Panc1 (cell line): ENCODE measurements around the gene SIGLEC15. TPM values are rescaled to one million over a fixed set of nuclear protein-coding genes. Genes with fewer than 3 reads are reported as not detected.

Experiments
- ATAC-seq: fragments of 200-7000 bp; cut with Tn5 transposase; 2 replicates; pipeline ENCODE4 v1.9.1; 2020; ENCODE audit warnings: mild to moderate bottlenecking, moderate library complexity
- BruUV-seq: library from RNA; stranded (reverse); fragments of 400-500 nt; replicated peaks from 2 replicates; lab custom pipeline; 2021; lab: Mats Ljungman, UMichigan
- CTCF ChIA-PET: fragments of 300-600 bp; sonication (Branson Sonifier 250); formaldehyde crosslinking; loops from one replicate; lab custom pipeline; 2022; ENCODE audit warnings: antibody characterized with exemption; lab: Charles Lee
- POLR2A ChIA-PET: fragments of 300-600 bp; sonication (Branson Sonifier 250); formaldehyde crosslinking; loops from one replicate; lab custom pipeline; 2022; ENCODE audit warnings: antibody characterized with exemption; lab: Charles Lee
- DNase-seq: peaks from one replicate; pipeline ENCODE4 v3.0.0-alpha.2; 2010; ENCODE audit warnings: low read depth, low spot score
- H3K27ac ChIP-seq: 2 replicates; pipeline ENCODE4 v1.5.1; 2011; ENCODE audit warnings: mild to moderate bottlenecking, low read length, inconsistent platforms
- H3K27me3 ChIP-seq: fragments of 200-500 bp; sonication (Bioruptor generic); 2 replicates; pipeline ENCODE4 v1.6.0; 2014; ENCODE audit warnings: low read length, inconsistent platforms; ENCODE audit not compliant: control insufficient read depth, insufficient read depth
- H3K36me3 ChIP-seq: fragments of 200-500 bp; sonication (Bioruptor generic); 2 replicates; pipeline ENCODE4 v1.5.1; 2014; ENCODE audit warnings: inconsistent platforms, mild to moderate bottlenecking, low read length, moderate library complexity; ENCODE audit not compliant: control insufficient read depth, insufficient read depth
- H3K4me1 ChIP-seq: 2 replicates; pipeline ENCODE4 v1.5.1; 2011; ENCODE audit warnings: inconsistent platforms, mild to moderate bottlenecking, low read length, moderate library complexity; ENCODE audit not compliant: control insufficient read depth, insufficient read depth
- H3K4me3 ChIP-seq, 2 experiments: 2 replicates each; pipeline ENCODE4 v1.5.1; 2011 to 2012; ENCODE audit warnings: low read depth in 2 of 2, low read length in 2 of 2, mild to moderate bottlenecking in 2 of 2, inconsistent platforms in 1 of 2, moderate library complexity in 1 of 2
- H3K9me3 ChIP-seq: fragments of 200-500 bp; sonication (Bioruptor generic); 2 replicates; pipeline ENCODE4 v1.5.1; 2014; ENCODE audit warnings: low read depth, mild to moderate bottlenecking, inconsistent platforms, low read length, moderate library complexity; ENCODE audit not compliant: control insufficient read depth, insufficient read depth
- POLR2AphosphoS5 ChIP-seq: IDR thresholded peaks from 2 replicates; pipeline ENCODE4 v1.6.1; 2012; ENCODE audit warnings: mild to moderate bottlenecking, low read depth, low read length, moderate library complexity
- REST ChIP-seq, 2 experiments: IDR thresholded peaks; 2 replicates each; pipeline ENCODE4 v1.6.1; 2011 to 2012; ENCODE audit warnings: low read depth in 2 of 2, control low read depth in 1 of 2, low read length in 1 of 2, mild to moderate bottlenecking in 1 of 2, moderate library complexity in 1 of 2; ENCODE audit not compliant: insufficient read depth in 1 of 2
- SIN3A ChIP-seq: IDR thresholded peaks from 2 replicates; pipeline ENCODE4 v1.6.1; 2012; ENCODE audit warnings: low read depth, mild to moderate bottlenecking, low read length, moderate library complexity, borderline replicate concordance; ENCODE audit not compliant: insufficient read depth
- TCF7L2 ChIP-seq: IDR thresholded peaks from 2 replicates; pipeline ENCODE4 v1.6.1; 2011; ENCODE audit warnings: mild to moderate bottlenecking, low read depth, low read length, inconsistent platforms
- in situ Hi-C: cut with HindIII; loops from 2 replicates; pipeline ENCODE4 v1.10.0; 2016; ENCODE audit warnings: low sequenced_read_pairs, low pct_unique_long_range_greater_than_20kb
- intact Hi-C: fragments of 100-400 bp; cut with micrococcal nuclease; formaldehyde crosslinking; loops from one replicate; pipeline ENCODE4 v1.10.0; 2022; ENCODE audit not compliant: unreplicated experiment
- total RNA-seq: library from RNA; stranded (reverse); gene quantifications from one replicate; pipeline ENCODE4 v1.2.1, GENCODE V29; 2021; ENCODE audit not compliant: unreplicated experiment
- TF ChIP-seq, protein P1 (sequence below): fragments of 450-650 bp; IDR thresholded peaks from 2 replicates; pipeline ENCODE4 v1.5.1; 2017; ENCODE audit warnings: mild to moderate bottlenecking

Gene SIGLEC15
- total RNA-seq, 1 experiment from 2014 or later = 0.23 TPM

DNA sequence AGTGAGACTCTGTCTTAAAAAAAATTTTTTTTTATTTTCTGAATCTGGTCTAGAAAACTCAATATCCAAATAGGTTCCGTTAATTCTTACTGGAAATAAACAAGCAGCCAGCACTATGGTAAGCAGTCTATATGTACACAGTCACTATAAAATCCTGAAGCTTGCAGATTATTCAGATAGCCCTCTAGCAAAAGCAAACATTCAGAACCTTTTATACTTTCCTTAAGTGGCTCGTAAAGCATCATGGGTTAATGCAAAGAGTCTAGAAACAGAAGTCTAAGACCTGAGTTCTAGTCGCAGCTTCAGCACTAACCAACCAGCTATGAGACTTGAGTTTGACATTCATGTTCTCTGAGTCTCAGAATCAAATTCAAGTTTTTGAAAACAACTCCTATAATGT, 51.9 kb downstream of the SIGLEC15 start:
- H3K36me3 ChIP-seq = no peaks in the 10 kb centered on the region
- in situ Hi-C loops = no loop called here

DNA sequence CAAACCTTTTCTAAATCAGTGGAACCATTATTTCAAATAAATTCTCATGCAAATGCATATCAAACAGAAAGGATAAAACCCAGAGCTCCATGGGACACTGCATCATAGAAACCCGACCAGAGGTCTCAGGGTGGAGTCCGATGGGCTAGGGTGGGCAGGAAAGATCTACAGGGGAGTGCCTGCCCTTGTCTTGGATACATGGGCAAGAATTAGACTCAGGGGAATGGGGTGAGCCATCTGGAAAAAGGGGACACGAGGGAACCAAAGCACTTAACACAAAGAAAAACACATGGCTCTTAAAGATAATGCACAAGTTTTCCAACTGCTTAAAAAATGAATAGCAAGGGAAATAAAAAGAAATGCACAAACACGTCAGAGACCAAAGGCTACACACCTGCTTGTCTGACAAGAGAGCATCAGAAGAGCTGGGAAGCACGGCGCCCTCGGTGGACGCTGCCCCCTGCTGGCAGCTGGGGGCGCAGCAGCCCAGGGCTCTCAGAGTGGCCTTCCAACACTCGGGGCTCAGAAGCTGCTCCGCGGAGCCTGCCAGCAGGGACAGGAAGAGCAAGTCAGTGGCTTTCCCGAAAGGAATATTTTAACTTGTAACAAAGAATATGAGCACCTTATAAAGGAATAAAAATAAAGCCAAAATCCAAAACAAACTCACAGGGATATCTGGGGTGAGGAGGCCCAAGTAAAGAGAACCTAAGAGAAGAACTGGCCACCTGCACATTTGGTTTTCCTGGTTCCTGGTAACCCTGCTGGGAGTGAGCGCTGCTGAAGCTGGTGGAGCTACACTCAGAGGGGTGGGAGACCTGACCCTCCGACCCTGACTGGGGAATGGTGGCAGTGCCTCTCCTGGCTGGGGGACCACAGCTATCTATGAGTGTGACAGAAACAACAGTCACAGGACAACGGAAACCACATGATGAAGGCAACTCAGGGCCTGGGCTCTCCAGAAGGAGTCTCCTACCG, 54.5 kb downstream of the SIGLEC15 start:
- H3K4me1 ChIP-seq = no peaks in the 10 kb centered on the region
- no peak overlapping the region for H3K27ac ChIP-seq
- no peaks in the 10 kb centered on the region for H3K9me3 ChIP-seq
- TF ChIP-seq, protein P1, sequence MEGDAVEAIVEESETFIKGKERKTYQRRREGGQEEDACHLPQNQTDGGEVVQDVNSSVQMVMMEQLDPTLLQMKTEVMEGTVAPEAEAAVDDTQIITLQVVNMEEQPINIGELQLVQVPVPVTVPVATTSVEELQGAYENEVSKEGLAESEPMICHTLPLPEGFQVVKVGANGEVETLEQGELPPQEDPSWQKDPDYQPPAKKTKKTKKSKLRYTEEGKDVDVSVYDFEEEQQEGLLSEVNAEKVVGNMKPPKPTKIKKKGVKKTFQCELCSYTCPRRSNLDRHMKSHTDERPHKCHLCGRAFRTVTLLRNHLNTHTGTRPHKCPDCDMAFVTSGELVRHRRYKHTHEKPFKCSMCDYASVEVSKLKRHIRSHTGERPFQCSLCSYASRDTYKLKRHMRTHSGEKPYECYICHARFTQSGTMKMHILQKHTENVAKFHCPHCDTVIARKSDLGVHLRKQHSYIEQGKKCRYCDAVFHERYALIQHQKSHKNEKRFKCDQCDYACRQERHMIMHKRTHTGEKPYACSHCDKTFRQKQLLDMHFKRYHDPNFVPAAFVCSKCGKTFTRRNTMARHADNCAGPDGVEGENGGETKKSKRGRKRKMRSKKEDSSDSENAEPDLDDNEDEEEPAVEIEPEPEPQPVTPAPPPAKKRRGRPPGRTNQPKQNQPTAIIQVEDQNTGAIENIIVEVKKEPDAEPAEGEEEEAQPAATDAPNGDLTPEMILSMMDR = peak; percentile 89
- TF ChIP-seq SIN3A = no peak
- in situ Hi-C loops = no loop called here
- no peaks in the 10 kb centered on the region for H3K27me3 ChIP-seq
- no peak overlapping the region for H3K4me3 ChIP-seq
- ChIA-PET POLR2A (no interaction called here), CTCF (interaction anchor here (1.6 kb wide), 1 partner anchor 157 kb away, joined by 5 read pairs; no protein-coding TSS in a partner anchor)
- ATAC-seq = peak; percentile 87
- intact Hi-C loops = loop anchor here (2.0 kb wide), 1 partner anchor 189 kb away; no protein-coding TSS in a partner anchor
- no TSS peak for BruUV-seq
- peak; percentile 30 for DNase-seq
- H3K36me3 ChIP-seq = no peaks in the 10 kb centered on the region

More for the DNA sequence above, 51.9 kb downstream of the SIGLEC15 start:
- DNase-seq = no peak
- H3K27me3 ChIP-seq = no peaks in the 10 kb centered on the region
- no peak overlapping the region for H3K27ac ChIP-seq
- intact Hi-C loops = no loop called here
- no peak for ATAC-seq
- TF ChIP-seq TCF7L2 = peak; percentile 59; the same call in 1 of the 2 replicates
- no peak for TF ChIP-seq SIN3A
- no peaks in the 10 kb centered on the region for H3K4me1 ChIP-seq
- H3K9me3 ChIP-seq = no peaks in the 10 kb centered on the region
- H3K4me3 ChIP-seq = no peak overlapping the region
- ChIA-PET CTCF (interaction anchor here (0.5 kb wide), 1 partner anchor 212 kb away, joined by 3 read pairs; no protein-coding TSS in a partner anchor), POLR2A (interaction anchor here (0.6 kb wide), 1 partner anchor 312 kb away, joined by 16 read pairs; no protein-coding TSS in a partner anchor)
- no TSS peak for BruUV-seq

DNA sequence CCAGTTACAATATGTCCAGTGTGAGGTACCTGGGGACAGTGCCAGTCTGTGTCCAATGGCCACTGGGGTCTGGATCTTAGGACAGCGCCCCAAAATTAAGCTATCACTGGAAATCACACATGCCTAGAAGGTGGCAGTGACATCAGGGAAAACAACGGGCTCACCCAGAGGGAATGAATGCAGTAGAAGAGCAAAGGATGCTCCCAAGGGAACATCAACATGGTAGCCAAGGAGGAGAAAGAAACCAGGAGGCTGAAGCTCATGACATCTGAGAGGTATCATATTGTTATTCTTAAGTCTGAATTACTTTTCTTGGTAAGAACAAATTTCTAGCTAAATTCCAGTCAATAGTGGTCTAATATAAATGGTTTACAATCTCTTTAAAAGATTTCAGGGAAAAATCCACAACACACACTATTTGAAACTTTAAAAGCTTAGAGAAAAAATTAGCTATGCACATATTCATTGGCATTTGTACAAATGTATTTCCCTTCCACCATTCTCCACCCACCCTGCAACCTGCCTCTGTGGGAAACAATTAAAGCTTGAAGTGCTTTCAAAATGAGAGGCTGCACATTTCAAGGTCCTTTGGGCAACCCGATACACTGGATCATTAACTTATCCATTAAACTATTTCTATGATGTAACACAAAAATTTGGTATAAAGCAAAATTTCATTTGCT, 55.5 kb downstream of the SIGLEC15 start:
- no TSS peak for BruUV-seq
- Histone ChIP-seq H3K4me3 (no peak overlapping the region), H3K4me1 (no peaks in the 10 kb centered on the region), H3K27me3 (no peaks in the 10 kb centered on the region), H3K36me3 (no peaks in the 10 kb centered on the region), H3K27ac (no peak overlapping the region), H3K9me3 (no peaks in the 10 kb centered on the region)
- CTCF ChIA-PET = interaction anchor here (1.6 kb wide), 1 partner anchor 158 kb away, joined by 5 read pairs; no protein-coding TSS in a partner anchor
- intact Hi-C loops = loop anchor here (2.0 kb wide), 1 partner anchor 190 kb away; no protein-coding TSS in a partner anchor
- ATAC-seq = no peak
- in situ Hi-C loops = no loop called here
- POLR2A ChIA-PET = interaction anchor here (0.6 kb wide), 1 partner anchor 47 kb away, joined by 5 read pairs; no protein-coding TSS in a partner anchor
- no peak for DNase-seq
- TF ChIP-seq SIN3A (no peak), TCF7L2 (no peak), REST (IDR thresholded peaks at IDR 0.05; ENCODE audit: insufficient read depth in 1 of 2, low read depth in 2 of 2, low read length in 1 of 2) (no peak), POLR2AphosphoS5 (no peak)
- TF ChIP-seq, protein P1 = no peak
